HG02981 (cell line): Measurements from ENCODE around the gene TLCD3A.

Source experiments
- ATAC-seq: cut with Tn5 transposase; IDR thresholded peaks from one replicate; pipeline ENCODE4 v1.9.1; 2021; ENCODE audit warnings: mild to moderate bottlenecking, moderate library complexity; ENCODE audit not compliant: unreplicated experiment

TLCD3A gene

GRCh38 chr17:705863-706262, 26.5 kb upstream of the TLCD3A start:
- no peak for ATAC-seq

DNA sequence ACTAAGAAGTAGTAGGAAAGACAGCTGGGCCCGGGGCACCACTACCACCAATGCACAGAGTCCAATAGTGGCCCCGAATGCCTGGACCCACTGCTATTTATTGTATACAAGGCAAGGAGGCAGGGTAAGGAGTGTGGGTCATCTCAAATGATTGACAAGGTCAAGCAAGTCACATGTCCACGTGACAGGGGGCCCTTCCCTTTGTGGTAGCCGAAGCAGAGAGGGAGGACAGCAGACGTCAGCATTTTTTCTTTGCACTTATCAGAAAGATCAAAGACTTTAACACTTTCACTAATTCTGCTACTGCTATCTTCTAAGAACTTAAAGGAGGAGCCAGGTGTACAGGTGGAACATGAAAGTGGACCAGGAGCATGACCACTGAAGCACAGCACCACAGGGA, 24.3 kb upstream of the TLCD3A start:
- ATAC-seq: no peak

GRCh38 chr17:718075-718474, 14.3 kb upstream of the TLCD3A start:
- no peak for ATAC-seq

DNA sequence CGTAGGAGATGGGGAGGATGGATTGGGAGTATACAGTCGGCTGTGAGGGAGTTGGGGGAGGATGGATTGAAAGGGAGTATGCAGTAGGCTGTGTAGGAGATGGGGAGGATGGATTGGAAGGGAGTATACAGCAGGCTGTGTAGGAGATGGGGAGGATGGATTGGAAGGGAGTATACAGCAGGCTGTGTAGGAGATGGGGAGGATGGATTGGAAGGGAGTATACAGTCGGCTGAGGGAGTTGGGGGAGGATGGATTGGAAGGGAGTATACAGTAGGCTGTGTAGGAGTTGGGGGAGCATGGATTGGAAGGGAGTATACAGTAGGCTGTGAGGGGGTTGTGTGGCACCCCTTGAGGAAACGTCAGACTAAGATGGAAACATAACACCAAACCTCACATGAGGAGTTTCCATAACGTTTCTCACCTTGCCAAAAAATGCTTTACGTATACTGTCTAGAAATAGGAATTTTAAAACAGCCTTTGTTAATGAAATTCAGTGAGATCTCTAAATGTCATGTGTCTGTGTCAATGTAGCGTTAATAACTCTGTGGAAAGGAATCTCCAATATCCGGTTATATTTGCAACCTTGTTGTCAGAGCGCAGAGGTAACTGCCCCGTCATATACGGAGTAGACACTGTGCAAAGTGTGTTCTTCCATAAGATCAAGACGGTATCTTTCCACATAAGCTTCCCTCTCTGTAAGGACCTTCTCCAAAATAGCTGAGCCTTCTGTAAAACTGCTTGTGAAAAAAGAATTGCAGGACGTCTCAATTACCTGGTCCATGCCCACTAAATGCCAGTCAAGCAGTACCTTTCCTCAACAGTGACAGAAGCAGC, 11.5 kb upstream of the TLCD3A start:
- ATAC-seq: no peak

- ATAC-seq: no peak
These were observed 10.9 kb upstream of the TLCD3A start for GRCh38 chr17:721540-721937.

GRCh38 chr17:725084-725483, 7.3 kb upstream of the TLCD3A start:
- ATAC-seq: no peak

GRCh38 chr17:725746-726145, 6.7 kb upstream of the TLCD3A start:
- no peak for ATAC-seq

GRCh38 chr17:726271-726919, 6.0 kb upstream of the TLCD3A start:
- no peak for ATAC-seq

GRCh38 chr17:728911-729310, 3.5 kb upstream of the TLCD3A start:
- no peak for ATAC-seq

GRCh38 chr17:731644-732066, 741 bp upstream of the TLCD3A start:
- peak; percentile 8 for ATAC-seq

GRCh38 chr17:732902-733720, 715 bp downstream of the TLCD3A start:
- ATAC-seq: peak; percentile 33

DNA sequence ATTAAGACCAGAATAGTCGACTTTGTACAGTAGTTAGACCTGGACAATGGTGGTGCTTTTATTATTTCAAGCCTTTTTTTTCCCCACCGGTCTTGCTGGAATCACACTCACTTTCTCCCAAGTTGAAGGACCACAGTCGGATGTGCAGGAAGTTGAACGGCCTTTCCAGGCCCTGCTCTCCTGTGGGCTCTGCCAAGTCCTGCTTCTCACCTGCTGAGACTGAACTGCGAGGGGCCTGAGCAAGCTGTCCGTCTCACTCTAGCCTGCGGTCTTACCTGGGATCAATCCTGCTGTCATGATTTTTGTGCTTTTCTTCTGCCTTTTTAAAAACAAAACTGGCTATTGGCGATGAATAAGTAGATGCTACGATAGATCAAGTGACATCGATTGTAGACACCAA, 1.3 kb downstream of the TLCD3A start:
- ATAC-seq: no peak

DNA sequence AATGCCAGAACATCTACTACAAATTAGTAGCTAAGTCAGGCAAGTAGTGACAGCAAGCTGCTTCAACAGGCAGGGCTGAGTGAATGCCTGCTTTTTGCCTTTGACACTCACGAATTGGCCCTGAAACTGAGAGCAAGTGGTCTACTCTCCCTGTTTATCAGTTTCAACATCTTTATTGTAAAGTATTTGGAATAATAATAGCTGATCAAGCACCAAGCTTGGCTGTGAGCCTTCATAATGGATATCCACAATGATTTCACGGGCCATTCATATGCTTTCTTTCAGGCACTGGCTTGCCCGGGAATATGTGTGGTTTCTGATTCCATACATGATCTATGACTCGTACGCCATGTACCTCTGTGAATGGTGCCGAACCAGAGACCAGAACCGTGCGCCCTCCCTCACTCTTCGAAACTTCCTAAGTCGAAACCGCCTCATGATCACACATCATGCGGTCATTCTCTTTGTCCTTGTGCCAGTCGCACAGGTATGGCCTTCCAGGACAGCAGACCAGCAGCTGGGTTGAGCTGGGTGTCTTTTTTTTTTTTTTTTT, 5.2 kb downstream of the TLCD3A start:
- no peak for ATAC-seq

DNA sequence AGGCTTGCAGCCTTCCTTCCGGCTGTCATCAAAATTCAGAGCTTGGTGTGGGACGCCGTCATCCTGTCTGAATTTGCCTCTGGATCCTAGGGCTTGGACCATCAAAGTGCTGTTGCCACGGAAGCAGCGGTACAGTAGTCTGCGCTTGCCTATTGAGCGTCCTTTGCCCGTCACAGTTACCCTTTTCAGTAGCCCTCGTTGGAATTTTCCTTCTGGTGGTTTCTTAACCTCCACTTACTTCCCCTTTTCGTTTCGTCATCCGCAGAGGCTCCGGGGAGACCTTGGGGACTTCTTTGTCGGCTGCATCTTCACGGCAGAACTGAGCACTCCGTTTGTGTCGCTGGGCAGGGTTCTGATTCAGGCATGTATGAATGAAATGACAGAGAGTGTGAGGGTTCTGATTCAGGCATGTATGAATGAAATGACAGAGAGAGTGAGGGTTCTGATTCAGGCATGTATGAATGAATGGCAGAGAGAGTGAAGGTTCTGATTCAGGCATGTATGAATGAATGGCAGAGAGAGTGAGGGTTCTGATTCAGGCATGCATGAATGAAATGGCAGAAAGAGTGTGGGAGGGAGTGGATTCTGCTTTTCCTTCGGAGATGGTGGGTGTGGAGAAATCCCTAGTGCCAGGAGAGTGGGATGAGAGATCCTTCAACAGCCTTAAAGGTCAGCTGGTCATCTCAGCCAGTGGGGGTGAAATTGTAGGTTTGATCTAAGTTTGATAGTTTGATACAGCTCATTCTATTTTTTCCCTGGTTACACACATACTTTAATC, 8.0 kb downstream of the TLCD3A start:
- peak; percentile 76 for ATAC-seq

- ATAC-seq: no peak
These were observed 9.9 kb downstream of the TLCD3A start for GRCh38 chr17:742147-742793.

DNA sequence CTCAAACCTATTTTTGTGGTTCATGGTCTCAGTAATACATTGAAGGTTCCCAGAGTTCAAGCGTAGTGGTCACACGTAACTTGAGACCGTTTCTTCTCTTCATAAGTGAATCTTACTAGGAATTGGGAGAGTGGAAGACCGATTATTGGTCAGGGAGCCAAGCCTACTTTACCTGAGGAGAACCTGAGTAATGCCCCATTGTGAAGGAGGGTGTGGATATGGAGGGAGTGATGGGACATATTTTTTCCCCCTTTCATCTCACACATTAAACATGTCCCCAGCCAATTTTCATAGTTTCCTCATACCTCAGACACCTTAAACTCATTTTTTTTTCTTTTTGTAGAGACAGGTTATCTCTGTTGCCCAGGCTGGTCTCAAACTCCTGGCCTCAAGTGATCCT, 10.7 kb downstream of the TLCD3A start:
- no peak for ATAC-seq

DNA sequence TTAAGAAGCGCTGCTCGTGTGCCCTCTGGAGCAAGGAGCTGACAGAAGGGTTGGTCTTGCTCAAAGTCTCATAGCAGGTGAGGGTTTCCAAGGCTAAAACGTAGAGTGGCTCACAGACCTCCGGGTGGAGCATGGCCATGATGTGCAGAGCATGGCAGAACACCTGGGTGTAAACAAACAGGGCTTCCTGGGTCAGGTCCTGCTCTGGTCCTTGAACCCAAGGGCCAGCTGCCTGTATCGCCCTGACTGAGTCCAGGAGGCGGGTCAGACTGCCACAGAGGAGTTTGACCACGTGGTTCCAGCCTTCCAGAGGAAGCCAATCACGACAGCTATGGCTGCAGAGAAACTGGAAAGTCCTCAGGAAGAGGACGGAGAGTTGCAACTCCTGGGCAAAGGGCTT, 12.5 kb downstream of the TLCD3A start:
- no peak for ATAC-seq

- ATAC-seq: no peak
These were observed 13.0 kb downstream of the TLCD3A start for GRCh38 chr17:745406-745805.

DNA sequence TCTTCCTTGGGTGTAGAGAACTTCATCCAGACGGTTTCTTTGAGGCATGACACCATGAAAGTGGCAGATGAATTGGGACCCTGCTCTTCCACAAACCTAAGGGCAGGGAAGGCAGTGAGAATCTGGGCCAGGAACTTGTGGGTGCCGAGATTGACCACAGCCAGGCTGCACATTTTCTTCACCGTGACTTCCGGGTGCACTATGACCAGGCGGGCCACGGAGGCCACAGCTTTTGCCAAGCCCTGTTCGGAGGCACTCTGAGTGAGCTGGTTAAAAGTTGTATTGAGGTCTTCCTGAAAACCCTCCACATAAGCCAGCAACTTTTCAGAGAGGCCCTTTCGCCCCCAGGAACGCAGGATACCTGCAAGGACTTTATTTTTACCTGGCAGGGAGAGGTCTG, 13.8 kb downstream of the TLCD3A start:
- ATAC-seq: no peak
